Measurements from ENCODE around the gene RXFP3. TPM values are rescaled to one million over a fixed set of nuclear protein-coding genes. Genes with fewer than 3 reads are reported as not detected.

The RXFP3 gene
- total RNA-seq, 1 donor from 2014 or later: 0.18 TPM

Other genes starting within 250 kb of the RXFP3 start
- gene ADAMTS12, start 44.4 kb upstream of the RXFP3 start, total RNA-seq (ENCODE audit: unreplicated experiment): 9.8 TPM
- 0.15 TPM for gene SLC45A2, start 48.3 kb downstream of the RXFP3 start, total RNA-seq (ENCODE audit: unreplicated experiment)
- 29.3 TPM for gene AMACR, start 71.7 kb downstream of the RXFP3 start, total RNA-seq (ENCODE audit: unreplicated experiment)
- 2.1 TPM for gene C1QTNF3, start 106.8 kb downstream of the RXFP3 start, total RNA-seq (ENCODE audit: unreplicated experiment)